Retina (tissue), 1 donor: ENCODE data around the gene GFPT1.
"Not testable (repeated sequence)": the region's sequence is repeated elsewhere in the genome, so short reads cannot be mapped to it uniquely, and the experiment has no call there.

ENCODE experiments used
- DNase-seq: peaks from one replicate; pipeline ENCODE4 v3.0.0-alpha.2; 2016

GFPT1 gene

DNA sequence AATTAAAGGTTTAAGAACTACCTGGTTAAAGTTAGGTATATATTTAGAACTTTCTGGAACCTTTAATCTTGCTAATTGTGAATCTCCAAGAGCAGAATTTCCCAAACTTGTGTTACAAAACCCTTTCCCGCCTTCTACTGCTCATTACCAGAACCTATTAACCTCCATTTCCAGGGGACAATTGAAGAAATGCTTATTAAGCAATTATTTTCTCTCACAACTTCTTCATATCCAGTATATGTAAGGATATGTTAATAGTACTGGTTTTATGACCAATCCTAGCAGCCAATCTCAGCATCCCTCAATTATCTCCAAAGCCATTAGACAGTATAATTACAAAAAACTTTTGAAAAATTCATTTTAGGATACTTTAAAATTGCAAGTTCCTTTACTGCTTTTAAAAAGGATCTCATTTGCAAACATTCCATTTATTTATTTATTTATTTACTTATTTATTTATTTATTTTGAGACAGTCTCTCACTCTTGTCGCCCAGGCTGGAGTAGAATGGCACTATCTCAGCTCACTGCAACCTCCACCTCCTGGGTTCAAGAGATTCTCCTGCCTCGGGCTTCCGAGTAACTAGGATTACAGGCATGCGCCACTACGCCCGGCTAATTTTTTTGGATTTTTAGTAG, 3.7 kb downstream of the GFPT1 start:
- no peak for DNase-seq

- no peak for DNase-seq
Measured at GRCh38 chr2:69382547-69382946, 4.5 kb downstream of the GFPT1 start.

DNA sequence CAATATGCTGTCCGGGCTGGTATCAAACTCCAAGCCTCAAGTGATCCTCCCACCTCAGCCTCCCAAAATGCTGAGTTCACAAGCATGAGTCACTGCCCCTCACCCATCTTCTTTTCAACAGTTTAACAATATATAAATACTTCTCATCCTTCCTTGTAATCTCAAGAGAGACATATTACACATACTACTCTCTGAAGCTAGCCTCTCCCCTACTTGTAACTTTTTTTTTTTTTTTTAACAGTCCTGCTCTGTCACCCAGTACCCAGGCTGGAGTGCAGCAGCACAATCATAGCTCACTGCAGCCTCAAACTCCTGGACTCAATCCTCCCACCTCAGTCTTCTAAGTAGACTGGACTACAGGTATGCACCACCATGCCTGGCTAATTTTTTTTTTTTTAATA, 5.7 kb downstream of the GFPT1 start:
- no peak for DNase-seq

GRCh38 chr2:69380072-69380917, 6.7 kb downstream of the GFPT1 start:
- DNase-seq, result no peak

DNA sequence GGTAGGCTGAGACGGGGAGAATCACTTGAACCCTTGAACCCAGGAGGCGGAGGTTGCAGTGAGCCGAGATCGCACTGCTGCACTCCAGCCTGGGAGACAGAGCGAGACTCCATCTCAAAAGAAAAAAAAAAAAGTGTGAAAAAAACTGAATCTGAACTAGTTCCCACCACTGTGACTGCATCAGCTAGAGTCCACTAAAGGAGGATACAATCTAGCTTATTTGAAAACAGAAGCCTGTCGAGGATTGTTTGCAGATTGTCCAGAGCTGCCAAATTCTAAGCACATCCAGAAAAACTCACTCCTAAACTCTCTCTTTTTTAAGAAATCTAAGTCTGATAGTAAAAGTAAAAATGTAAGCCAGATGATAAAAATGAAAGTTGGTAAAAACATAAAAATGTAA, 10.6 kb downstream of the GFPT1 start:
- DNase-seq, result no peak

GRCh38 chr2:69375494-69376353, 11.3 kb downstream of the GFPT1 start:
- no peak for DNase-seq

DNA sequence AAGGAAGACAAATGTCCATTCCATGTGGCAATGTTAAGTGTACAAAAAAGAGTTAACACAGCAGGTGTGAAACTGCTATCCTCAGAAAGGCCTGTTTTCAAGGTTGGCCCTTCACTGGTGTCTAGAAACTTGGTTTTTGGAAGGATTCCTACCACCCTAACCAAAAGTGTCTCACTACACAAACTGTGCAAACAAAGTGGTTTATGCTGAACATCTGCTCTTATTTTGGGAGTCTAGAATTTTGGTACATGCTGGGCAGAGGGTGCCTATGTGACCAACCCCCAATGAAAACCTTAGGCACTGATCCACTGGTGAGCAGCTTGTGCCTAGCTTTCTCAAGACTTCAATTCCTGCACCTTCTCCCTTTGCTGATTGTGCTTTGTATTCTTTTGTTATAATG, 14.3 kb downstream of the GFPT1 start:
- no peak for DNase-seq

DNA sequence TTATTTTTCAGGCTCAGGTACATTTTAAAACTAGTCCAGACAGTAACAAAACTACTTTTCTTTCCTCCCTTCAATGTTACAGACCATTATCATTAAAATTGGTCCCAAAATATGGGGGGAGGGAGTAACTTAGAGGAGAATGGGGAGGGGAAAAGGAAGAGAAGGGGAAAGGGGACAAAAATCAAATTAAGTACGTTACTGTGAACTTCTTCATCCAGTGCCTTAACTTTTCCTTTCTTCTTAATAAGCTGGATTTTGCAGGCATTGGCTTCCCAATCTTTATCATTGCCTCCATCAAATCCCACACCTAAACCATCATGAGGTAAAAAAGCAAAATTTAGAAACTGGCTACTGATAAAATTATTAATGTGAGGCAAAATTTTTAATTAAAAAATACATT, 17.2 kb downstream of the GFPT1 start:
- no peak for DNase-seq

- no peak for DNase-seq
Measured at GRCh38 chr2:69368588-69368987, 18.4 kb downstream of the GFPT1 start.

- no peak for DNase-seq
Measured at GRCh38 chr2:69359371-69359770, 27.7 kb downstream of the GFPT1 start.

DNA sequence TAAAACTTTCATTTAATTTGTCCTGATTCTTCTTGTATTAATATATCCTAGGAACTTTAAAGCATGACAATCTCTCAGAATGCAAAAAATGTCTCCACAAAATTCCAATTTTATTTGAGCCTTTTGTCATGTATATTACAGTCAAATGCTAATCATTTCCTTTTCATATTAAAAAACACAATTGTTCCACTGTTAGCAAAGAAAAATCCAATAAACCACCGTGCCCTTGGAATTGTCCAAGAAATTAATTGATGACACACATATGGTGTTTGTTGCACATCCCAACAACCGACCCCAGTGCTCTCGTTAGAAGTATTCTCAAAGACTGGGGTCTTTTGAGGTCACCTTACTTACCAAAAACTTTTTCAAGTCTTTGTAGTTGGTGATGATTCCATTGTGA, 28.1 kb downstream of the GFPT1 start:
- DNase-seq, result no peak

DNA sequence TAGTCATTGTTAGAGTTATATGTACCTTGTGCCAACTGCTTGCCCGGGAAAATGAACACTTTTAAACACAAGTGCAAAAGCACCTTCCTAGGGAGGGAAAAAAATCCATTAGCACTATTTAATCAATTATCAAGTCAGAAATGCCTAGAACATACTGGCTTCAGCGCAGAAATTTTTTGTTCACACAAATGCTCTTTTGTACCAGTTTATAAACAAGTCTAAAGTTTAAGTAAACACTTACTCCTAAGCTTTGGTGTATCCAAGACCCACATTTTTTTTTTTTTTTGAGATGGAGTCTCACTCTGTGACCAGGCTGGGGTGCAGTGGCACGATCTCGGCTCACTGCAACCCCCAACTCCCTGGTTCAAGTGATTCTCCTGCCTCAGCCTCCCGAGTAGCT, 30.6 kb downstream of the GFPT1 start:
- no peak for DNase-seq

- not testable (repeated sequence) for DNase-seq
Measured at GRCh38 chr2:69354976-69355375, 32.1 kb downstream of the GFPT1 start.

DNA sequence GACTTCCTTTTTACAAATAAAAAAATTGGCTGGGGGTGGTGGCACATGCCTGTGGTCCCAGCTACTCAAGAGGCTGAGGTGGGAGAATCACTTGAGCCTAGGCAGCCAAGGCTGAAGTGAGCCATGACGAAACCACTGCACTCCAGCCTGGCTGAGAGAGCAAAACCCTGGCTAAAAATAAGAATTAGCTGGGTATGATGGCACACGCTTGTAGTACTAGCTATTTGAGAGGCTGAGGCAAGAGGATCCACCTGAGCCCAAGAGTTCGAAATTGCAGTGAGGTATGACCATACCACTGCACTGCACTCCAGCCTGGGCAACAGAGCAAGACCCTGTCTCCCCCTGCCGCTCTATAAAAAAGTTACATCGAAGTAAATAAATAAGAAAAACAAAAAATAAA, 33.7 kb downstream of the GFPT1 start:
- no peak for DNase-seq

DNA sequence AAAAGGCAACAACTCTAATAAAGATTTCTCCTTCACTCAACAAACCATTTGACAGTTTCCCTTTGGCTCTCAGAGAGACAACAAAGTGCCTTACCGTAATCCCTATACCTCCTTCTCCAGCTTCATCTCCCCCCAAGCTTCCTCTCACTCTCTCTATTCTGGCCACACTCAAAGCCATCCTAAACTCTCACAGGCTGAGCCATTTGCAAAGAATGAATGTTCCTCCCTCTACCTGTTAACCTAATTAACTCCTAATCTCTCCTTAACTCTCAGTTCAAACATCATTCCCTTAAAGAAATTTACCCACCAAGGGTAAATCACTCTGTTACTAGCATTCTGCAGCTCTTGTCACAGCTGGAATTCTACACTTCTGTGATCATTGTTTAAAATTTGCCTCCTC, 38.2 kb downstream of the GFPT1 start:
- no peak for DNase-seq

DNA sequence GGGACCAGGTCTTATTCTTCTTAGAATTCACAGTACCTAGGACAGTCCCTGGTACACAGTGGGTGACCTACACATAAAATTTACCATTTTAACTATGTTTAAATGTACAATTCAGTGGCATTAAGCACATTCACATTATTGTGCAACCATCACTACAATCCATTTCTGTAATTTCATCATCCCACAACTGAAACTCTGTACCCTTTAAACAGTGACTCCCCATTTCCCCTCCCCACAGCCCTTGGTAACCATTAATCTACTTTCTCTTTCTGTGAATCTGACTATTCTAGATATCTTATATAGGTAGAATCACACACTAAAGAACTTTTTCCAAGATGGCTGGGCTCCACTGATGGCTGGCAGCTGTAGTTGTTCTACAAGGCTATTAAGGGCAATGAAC, 41.6 kb downstream of the GFPT1 start:
- DNase-seq, result no peak

- DNase-seq, result no peak
Measured at GRCh38 chr2:69344305-69344704, 42.7 kb downstream of the GFPT1 start.

- no peak for DNase-seq
Measured at GRCh38 chr2:69340101-69340775, 46.8 kb downstream of the GFPT1 start.

- DNase-seq, result no peak
Measured at GRCh38 chr2:69335311-69335710, 51.7 kb downstream of the GFPT1 start.

DNA sequence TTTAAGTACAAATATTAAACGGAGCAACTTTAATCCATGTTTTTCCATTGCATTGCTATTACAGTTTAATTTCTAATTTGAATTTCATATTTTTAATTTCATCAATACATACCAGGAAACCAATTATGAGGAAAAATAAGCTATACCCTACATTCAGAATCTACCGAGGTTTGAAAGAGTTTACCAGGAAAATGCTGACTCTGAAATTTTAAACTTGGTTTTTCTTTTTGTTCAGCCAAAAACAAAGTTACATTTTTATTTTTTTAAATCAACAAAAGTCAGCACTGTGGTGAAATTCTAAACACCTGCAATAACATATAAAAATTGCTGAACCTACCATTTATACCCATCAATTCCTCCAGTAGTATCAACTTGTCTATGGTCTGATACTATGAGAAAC, 53.7 kb downstream of the GFPT1 start:
- DNase-seq, result no peak

DNA sequence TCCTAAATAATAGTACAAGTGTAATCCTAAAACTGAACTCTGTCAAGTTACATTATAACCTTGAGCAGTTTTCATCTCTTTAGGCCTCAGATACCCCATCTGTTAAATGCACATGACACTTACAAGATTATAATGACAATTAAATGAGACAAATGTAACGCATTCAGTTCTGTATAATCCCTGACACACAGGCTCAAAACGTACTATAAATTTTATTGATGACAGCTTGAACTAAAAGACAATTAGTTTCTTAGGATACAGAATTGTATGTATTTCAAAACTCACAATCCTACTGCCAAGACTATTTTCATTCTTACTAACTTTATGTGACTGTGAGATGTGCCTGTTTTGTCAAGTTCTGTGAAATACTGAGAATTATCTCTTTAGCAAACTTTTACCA, 56.2 kb downstream of the GFPT1 start:
- DNase-seq, result no peak

DNA sequence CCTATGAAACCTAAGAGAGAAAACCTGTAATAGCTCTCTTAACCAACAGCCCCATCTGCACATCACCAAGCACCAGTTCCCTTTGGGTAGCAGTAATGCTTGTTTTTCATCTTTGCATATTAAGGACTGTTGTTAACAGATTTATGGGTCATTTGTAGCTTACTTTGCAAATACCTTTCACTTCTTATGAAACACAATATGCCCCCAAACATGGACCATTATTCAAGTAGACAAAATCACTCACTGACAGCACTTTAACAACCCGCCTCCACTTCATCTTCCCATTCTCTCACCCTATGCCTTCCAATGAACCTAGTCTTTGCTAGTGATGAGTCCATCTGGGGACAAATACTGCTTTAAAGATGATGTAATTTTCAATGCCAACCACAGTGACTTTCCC, 64.4 kb downstream of the GFPT1 start:
- DNase-seq, result no peak

GRCh38 chr2:69316550-69316949, 70.5 kb downstream of the GFPT1 start:
- no peak for DNase-seq
